ENCODE data around the gene GRAP2. TPM values are rescaled to one million over a fixed set of nuclear protein-coding genes. Genes with fewer than 3 reads are reported as not detected.

The GRAP2 gene
- total and polyA plus RNA-seq, 2 of the 13 experiments (the other 11 are each of a cell fraction or from before 2014, with no cell fraction given): 0.15 TPM; not detected in 1

DNA sequence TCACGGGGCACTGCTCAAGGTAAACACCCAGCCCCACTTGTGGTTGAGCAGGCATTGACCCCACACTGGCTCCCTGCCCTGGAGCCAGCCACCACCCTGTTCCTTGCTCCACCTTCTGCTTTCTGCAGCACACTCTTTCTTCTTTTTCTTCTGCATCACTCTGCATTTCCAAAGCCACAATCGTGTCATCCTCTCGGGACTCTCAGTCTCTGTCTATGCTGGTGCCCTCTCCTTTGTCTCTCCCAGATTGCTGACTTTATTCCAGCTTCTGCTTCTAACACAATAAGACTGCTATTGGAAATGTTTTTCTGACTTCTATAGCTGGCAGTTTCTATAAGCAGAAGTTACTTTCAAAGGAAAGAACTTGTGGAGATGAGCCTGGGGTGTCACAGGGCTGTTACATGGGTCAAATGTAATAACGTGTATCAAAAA lies 14.4 kb downstream of the GRAP2 start:
- peaks cover 0 to 17% of the 10 kb centered on the region in 2 experiments; a peak in 2 of 5 replicates for H3K27me3 ChIP-seq (ENCODE audit: control insufficient read depth in 1 of 2, insufficient read depth in 2 of 2, low read length in 2 of 2)
- ChIA-PET POLR2A (no interaction called here), CTCF (ENCODE audit: low intra/inter-chr PET ratio, low total read pairs) (no interaction called here)
- H3K4me2 ChIP-seq (ENCODE audit: low read depth, low read length): no peak overlapping the region
- H3K9me3 ChIP-seq (ENCODE audit: low read length): no peaks in the 10 kb centered on the region
- intact Hi-C loops (cut with micrococcal nuclease; ENCODE audit: unreplicated experiment) (no loop called here), in situ Hi-C loops (cut with HindIII; ENCODE audit: extremely low pct_ligation_motif_present, low pct_unique_long_range_greater_than_20kb) (no loop called here)
- no peaks in the 10 kb centered on the region for H3K4me1 ChIP-seq (ENCODE audit: insufficient read depth, low read length)
- WGBS (ENCODE audit: low lambda C conversion rate): 1% methylated on average over 4 of the region's 4 CpGs
- H3K36me3 ChIP-seq (replicated peaks in 1 of 2; ENCODE audit: control insufficient read depth in 1 of 2, insufficient read depth in 2 of 2, low read length in 2 of 2): no peaks in the 10 kb centered on the region
- H3K27ac ChIP-seq (ENCODE audit: extremely low read length, insufficient read depth, low read length): no peak overlapping the region
- no peak overlapping the region for H3K9ac ChIP-seq (ENCODE audit: insufficient read depth, low read depth, low read length)
- BruUV-seq (replicated peaks): no TSS peak
- DNase-seq (ENCODE audit: low spot score) (no peak), FAIRE-seq (no peak), ATAC-seq (no peak)
- H3K79me2 ChIP-seq (ENCODE audit: insufficient read depth, low read length): no peaks in the 10 kb centered on the region
- H2AFZ ChIP-seq (ENCODE audit: low read length): no peak overlapping the region
- H4K20me1 ChIP-seq (ENCODE audit: insufficient read depth, low read length): no peaks in the 10 kb centered on the region
- no peak overlapping the region for H3K4me3 ChIP-seq (replicated peaks in 1 of 3; ENCODE audit: insufficient read depth in 1 of 3, low read depth in 2 of 3, low read length in 3 of 3)
- TF ChIP-seq, protein P1, sequence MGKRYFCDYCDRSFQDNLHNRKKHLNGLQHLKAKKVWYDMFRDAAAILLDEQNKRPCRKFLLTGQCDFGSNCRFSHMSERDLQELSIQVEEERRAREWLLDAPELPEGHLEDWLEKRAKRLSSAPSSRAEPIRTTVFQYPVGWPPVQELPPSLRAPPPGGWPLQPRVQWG (CRISPR knock-in tag; IDR thresholded peaks at IDR 0.05; ENCODE audit: borderline replicate concordance, low read depth): no peak
- TF ChIP-seq, protein P2, sequence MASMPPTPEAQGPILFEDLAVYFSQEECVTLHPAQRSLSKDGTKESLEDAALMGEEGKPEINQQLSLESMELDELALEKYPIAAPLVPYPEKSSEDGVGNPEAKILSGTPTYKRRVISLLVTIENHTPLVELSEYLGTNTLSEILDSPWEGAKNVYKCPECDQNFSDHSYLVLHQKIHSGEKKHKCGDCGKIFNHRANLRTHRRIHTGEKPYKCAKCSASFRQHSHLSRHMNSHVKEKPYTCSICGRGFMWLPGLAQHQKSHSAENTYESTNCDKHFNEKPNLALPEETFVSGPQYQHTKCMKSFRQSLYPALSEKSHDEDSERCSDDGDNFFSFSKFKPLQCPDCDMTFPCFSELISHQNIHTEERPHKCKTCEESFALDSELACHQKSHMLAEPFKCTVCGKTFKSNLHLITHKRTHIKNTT (CRISPR knock-in tag; IDR thresholded peaks at IDR 0.05): no peak
- no peak for TF ChIP-seq CREB1 (IDR thresholded peaks at IDR 0.05)
- no peak for TF ChIP-seq CREB1 (CRISPR knock-in tag; IDR thresholded peaks at IDR 0.05)
- no peak for TF ChIP-seq TRAFD1 (CRISPR knock-in tag; IDR thresholded peaks at IDR 0.05; ENCODE audit: borderline replicate concordance)
- TF ChIP-seq ZNF746 (CRISPR knock-in tag; IDR thresholded peaks at IDR 0.05): no peak
- TF ChIP-seq ZFP90 (CRISPR knock-in tag; IDR thresholded peaks at IDR 0.05; ENCODE audit: borderline replicate concordance): no peak
- TF ChIP-seq KDM5B (CRISPR knock-in tag; IDR thresholded peaks at IDR 0.05; ENCODE audit: borderline replicate concordance): no peak
- TF ChIP-seq ZNF550 (CRISPR knock-in tag; IDR thresholded peaks at IDR 0.05; ENCODE audit: borderline replicate concordance): no peak
- TF ChIP-seq FOXA1 (IDR thresholded peaks at IDR 0.05): no peak
- TF ChIP-seq FOXA1 (CRISPR knock-in tag; IDR thresholded peaks at IDR 0.05): no peak
- TF ChIP-seq, protein P3, sequence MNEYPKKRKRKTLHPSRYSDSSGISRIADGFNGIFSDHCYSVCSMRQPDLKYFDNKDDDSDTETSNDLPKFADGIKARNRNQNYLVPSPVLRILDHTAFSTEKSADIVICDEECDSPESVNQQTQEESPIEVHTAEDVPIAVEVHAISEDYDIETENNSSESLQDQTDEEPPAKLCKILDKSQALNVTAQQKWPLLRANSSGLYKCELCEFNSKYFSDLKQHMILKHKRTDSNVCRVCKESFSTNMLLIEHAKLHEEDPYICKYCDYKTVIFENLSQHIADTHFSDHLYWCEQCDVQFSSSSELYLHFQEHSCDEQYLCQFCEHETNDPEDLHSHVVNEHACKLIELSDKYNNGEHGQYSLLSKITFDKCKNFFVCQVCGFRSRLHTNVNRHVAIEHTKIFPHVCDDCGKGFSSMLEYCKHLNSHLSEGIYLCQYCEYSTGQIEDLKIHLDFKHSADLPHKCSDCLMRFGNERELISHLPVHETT (CRISPR knock-in tag; conservative IDR thresholded peaks at IDR 0.05): no peak
- TF ChIP-seq SMAD1 (CRISPR knock-in tag; IDR thresholded peaks at IDR 0.05; ENCODE audit: borderline replicate concordance, low read depth): no peak
- TF ChIP-seq SP140L (CRISPR knock-in tag; IDR thresholded peaks at IDR 0.05; ENCODE audit: borderline replicate concordance): no peak
- no peak for TF ChIP-seq THAP7 (CRISPR knock-in tag; IDR thresholded peaks at IDR 0.05)
- TF ChIP-seq SRSF1 (optimal IDR thresholded peaks at IDR 0.05; ENCODE audit: low read depth, low read length): no peak
- no peak for TF ChIP-seq JDP2 (CRISPR knock-in tag; IDR thresholded peaks at IDR 0.05; ENCODE audit: borderline replicate concordance)
- no peak for TF ChIP-seq CSRNP1 (CRISPR knock-in tag; IDR thresholded peaks at IDR 0.05)
- TF ChIP-seq ZMYM3 (CRISPR knock-in tag; IDR thresholded peaks at IDR 0.05): no peak
- no peak for TF ChIP-seq NFRKB (IDR thresholded peaks at IDR 0.05)

Measured in HepG2 (cell line).